DND-41 (cell line): ENCODE results near the gene MYO1D.

Experiments
- ATAC-seq: fragments of 200-7000 bp; cut with Tn5 transposase; 3 replicates; pipeline ENCODE4 v1.9.1; 2021; ENCODE audit warnings: low read depth; ENCODE audit not compliant: insufficient read depth
- DNase-seq: peaks from one replicate; pipeline ENCODE4 v3.0.0-alpha.2; 2020
- H2AFZ ChIP-seq: 2 replicates; pipeline ENCODE4 v1.6.0; 2012; ENCODE audit warnings: low read depth, low read length
- H3K27ac ChIP-seq: 2 replicates; pipeline ENCODE4 v1.5.1; 2012; ENCODE audit warnings: low read length, inconsistent platforms
- H3K27me3 ChIP-seq: fragments of 200-600 bp; sonication (generic); 2 replicates; pipeline ENCODE4 v1.6.0; 2012; ENCODE audit warnings: low read length, mild to moderate bottlenecking, inconsistent platforms; ENCODE audit not compliant: insufficient read depth, poor library complexity
- H3K36me3 ChIP-seq: 2 replicates; pipeline ENCODE4 v1.5.1; 2012; ENCODE audit warnings: low read length, inconsistent platforms; ENCODE audit not compliant: insufficient read depth
- H3K4me1 ChIP-seq: 2 replicates; pipeline ENCODE4 v1.5.1; 2012; ENCODE audit warnings: mild to moderate bottlenecking, low read length; ENCODE audit not compliant: insufficient read depth
- H3K4me2 ChIP-seq: 2 replicates; pipeline ENCODE4 v1.6.0; 2012; ENCODE audit warnings: mild to moderate bottlenecking, moderate library complexity, low read length, inconsistent platforms; ENCODE audit not compliant: insufficient read depth
- H3K4me3 ChIP-seq, 2 experiments: fragments of 200-600 bp in 1 of 2; shearing (Covaris generic) in 1 of 2; 2 replicates each; pipeline ENCODE4 v1.5.1; 2012 to 2016; ENCODE audit warnings: inconsistent platforms in 2 of 2, low read length in 2 of 2, mild to moderate bottlenecking in 2 of 2, low read depth in 1 of 2, moderate library complexity in 1 of 2
- H3K79me2 ChIP-seq: 2 replicates; pipeline ENCODE4 v1.6.0; 2012; ENCODE audit warnings: low read length, inconsistent platforms; ENCODE audit not compliant: insufficient read depth
- H3K9ac ChIP-seq: 2 replicates; pipeline ENCODE4 v1.6.0; 2012; ENCODE audit warnings: low read depth, mild to moderate bottlenecking, inconsistent platforms, low read length, moderate library complexity
- H3K9me3 ChIP-seq: 2 replicates; pipeline ENCODE4 v1.5.1; 2012; ENCODE audit warnings: low read length, moderate library complexity, mild to moderate bottlenecking, inconsistent platforms; ENCODE audit not compliant: insufficient read depth, severe bottlenecking
- H4K20me1 ChIP-seq: 2 replicates; pipeline ENCODE4 v1.6.0; 2012; ENCODE audit warnings: low read length; ENCODE audit not compliant: insufficient read depth
- EZH2 ChIP-seq: IDR thresholded peaks from 3 replicates; pipeline ENCODE4 v1.6.1; 2012; ENCODE audit warnings: borderline replicate concordance, low read depth, mild to moderate bottlenecking, moderate library complexity, low read length, inconsistent platforms; ENCODE audit not compliant: severe bottlenecking
- TF ChIP-seq, protein P1 (sequence below): IDR thresholded peaks from 2 replicates; pipeline ENCODE4 v1.5.1; 2012; ENCODE audit warnings: borderline replicate concordance, low read length, moderate library complexity, mild to moderate bottlenecking; ENCODE audit not compliant: poor library complexity, severe bottlenecking; ENCODE audit errors: extremely low read depth

Gene MYO1D

GRCh38 chr17:32746698-32747097 is 130.2 kb downstream of the MYO1D start:
- H3K4me2 ChIP-seq = no peak overlapping the region
- TF ChIP-seq, protein P1, sequence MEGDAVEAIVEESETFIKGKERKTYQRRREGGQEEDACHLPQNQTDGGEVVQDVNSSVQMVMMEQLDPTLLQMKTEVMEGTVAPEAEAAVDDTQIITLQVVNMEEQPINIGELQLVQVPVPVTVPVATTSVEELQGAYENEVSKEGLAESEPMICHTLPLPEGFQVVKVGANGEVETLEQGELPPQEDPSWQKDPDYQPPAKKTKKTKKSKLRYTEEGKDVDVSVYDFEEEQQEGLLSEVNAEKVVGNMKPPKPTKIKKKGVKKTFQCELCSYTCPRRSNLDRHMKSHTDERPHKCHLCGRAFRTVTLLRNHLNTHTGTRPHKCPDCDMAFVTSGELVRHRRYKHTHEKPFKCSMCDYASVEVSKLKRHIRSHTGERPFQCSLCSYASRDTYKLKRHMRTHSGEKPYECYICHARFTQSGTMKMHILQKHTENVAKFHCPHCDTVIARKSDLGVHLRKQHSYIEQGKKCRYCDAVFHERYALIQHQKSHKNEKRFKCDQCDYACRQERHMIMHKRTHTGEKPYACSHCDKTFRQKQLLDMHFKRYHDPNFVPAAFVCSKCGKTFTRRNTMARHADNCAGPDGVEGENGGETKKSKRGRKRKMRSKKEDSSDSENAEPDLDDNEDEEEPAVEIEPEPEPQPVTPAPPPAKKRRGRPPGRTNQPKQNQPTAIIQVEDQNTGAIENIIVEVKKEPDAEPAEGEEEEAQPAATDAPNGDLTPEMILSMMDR = no peak
- TF ChIP-seq EZH2 = no peak
- H3K36me3 ChIP-seq = no peaks in the 10 kb centered on the region
- no peaks in the 10 kb centered on the region for H3K4me1 ChIP-seq
- H3K79me2 ChIP-seq = no peaks in the 10 kb centered on the region
- no peak overlapping the region for H3K9ac ChIP-seq
- H3K27ac ChIP-seq = no peak overlapping the region
- peaks cover 22% of the 10 kb centered on the region for H3K27me3 ChIP-seq
- H4K20me1 ChIP-seq = no peaks in the 10 kb centered on the region
- DNase-seq (no peak), ATAC-seq (no peak)
- no peak overlapping the region for H3K4me3 ChIP-seq
- no peak overlapping the region for H2AFZ ChIP-seq
- no peaks in the 10 kb centered on the region for H3K9me3 ChIP-seq

DNA sequence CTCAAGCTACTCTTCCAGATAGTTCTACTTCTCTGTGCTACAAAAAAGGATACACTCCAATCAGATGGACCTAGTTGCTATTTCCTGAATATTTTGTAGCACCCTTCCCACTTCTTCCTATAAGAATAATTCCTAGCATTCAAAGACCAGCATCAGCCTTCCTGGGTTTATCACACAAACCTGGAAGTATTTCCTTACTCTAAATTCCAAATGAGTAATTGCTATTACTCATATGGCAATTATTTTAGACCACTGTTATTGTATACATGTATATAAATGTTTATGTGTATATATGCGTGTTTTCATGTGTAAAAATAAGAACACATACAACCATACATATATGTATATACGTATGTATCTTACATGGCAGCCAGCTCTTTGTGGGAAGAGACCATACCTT is 130.6 kb downstream of the MYO1D start:
- Histone ChIP-seq H3K79me2 (no peaks in the 10 kb centered on the region), H3K27me3 (peaks cover 22% of the 10 kb centered on the region), H3K4me3 (no peak overlapping the region), H4K20me1 (no peaks in the 10 kb centered on the region), H2AFZ (no peak overlapping the region), H3K36me3 (no peaks in the 10 kb centered on the region), H3K4me2 (no peak overlapping the region), H3K4me1 (no peaks in the 10 kb centered on the region), H3K27ac (no peak overlapping the region), H3K9ac (no peak overlapping the region), H3K9me3 (no peaks in the 10 kb centered on the region)
- no peak for DNase-seq
- TF ChIP-seq EZH2 = no peak
- TF ChIP-seq, protein P1 = no peak
- ATAC-seq = no peak

- H4K20me1 ChIP-seq = no peaks in the 10 kb centered on the region
- no peaks in the 10 kb centered on the region for H3K36me3 ChIP-seq
- no peak for ATAC-seq
- H3K4me3 ChIP-seq = no peak overlapping the region
- H3K27ac ChIP-seq = no peak overlapping the region
- H2AFZ ChIP-seq = no peak overlapping the region
- H3K27me3 ChIP-seq = peaks cover 23% of the 10 kb centered on the region
- H3K4me2 ChIP-seq = no peak overlapping the region
- no peaks in the 10 kb centered on the region for H3K4me1 ChIP-seq
- H3K9ac ChIP-seq = no peak overlapping the region
- DNase-seq = no peak
- no peaks in the 10 kb centered on the region for H3K79me2 ChIP-seq
- H3K9me3 ChIP-seq = no peaks in the 10 kb centered on the region
- TF ChIP-seq, protein P1 = no peak
- TF ChIP-seq EZH2 = no peak
Observed at GRCh38 chr17:32742681-32743538, 134.0 kb downstream of the MYO1D start.
